CD4-positive, alpha-beta T cell treated with Interleukin-17A for 4 hours (primary cell): ENCODE data around the gene PTEN.

ENCODE experiments used
- DNase-seq: peaks from one replicate; pipeline ENCODE4 v3.0.0-alpha.2; 2020; ENCODE audit warnings: mixed read lengths

PTEN gene

DNA sequence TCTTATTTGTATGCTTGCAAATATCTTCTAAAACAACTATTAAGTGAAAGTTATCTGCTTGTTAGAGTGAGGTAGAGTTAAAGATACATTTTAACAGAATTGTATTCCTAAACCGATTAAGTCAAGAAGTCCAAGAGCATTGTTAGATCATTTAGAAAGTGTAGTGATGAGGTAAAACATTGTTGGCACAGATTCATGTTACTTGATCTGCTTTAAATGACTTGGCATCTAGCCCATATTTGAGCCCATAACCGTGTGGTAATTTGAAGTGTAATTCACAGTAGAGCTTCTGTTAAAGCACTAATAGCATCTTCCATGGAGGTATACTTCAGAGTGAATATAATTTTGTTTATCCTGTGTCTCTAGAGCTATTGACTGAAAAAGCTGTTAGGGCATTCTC is 62.1 kb downstream of the PTEN start:
- DNase-seq: no peak

DNA sequence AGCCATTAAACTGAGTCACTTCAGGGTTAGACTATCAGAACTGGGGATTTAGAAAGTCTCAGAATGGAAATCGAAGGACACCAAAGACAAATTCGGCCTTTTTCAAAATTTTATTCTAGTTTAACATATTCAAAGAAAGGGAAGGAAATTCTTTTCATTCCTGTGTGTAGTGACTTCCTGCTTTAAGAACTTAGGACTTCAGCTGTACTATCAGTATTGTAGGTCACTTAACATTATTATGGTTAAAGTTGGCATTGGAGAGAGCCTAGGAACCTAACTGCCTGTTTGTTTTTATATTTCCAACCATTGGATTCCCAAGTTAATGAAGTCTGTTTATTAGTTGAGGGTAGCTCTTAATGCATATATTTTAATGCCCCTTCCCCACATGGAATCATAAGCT is 63.7 kb downstream of the PTEN start:
- no peak for DNase-seq

DNA sequence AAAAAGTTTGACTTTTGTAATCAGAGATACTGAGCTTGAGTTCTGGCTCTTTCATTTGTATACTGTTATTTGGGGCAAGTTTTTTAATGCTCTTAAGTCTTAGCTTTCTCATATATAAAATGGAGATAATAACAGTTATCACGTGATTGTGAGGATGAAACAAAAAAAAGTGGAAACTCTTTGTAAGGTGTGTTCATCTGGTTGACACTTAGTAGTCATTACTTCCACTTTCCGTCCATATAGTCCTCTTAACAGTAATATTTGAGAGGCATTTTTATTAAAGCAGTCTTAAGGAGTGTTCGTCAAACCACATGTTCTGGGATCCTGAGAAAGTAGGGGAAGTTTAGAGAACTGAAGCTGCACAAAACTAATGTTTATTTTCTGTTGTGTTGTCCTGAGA is 65.6 kb downstream of the PTEN start:
- no peak for DNase-seq

DNA sequence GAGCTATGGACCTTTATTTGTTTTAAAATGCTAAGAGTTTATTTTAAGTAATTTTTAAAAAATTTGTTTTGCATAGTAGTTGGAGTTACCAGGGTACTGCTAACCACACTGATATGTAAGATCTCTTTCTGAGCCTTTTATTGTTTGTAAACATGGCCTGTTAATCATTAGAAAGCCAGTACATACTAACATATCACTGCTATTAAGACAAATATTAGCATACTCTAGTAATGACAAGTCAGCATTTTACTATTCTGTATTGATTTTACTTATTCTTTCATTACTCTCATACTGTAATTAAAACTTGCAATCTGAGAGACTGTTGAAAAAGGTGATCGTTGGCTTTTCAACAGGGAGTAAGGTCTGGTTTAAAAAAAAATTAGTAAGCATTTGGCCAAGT is 66.7 kb downstream of the PTEN start:
- DNase-seq: no peak

DNA sequence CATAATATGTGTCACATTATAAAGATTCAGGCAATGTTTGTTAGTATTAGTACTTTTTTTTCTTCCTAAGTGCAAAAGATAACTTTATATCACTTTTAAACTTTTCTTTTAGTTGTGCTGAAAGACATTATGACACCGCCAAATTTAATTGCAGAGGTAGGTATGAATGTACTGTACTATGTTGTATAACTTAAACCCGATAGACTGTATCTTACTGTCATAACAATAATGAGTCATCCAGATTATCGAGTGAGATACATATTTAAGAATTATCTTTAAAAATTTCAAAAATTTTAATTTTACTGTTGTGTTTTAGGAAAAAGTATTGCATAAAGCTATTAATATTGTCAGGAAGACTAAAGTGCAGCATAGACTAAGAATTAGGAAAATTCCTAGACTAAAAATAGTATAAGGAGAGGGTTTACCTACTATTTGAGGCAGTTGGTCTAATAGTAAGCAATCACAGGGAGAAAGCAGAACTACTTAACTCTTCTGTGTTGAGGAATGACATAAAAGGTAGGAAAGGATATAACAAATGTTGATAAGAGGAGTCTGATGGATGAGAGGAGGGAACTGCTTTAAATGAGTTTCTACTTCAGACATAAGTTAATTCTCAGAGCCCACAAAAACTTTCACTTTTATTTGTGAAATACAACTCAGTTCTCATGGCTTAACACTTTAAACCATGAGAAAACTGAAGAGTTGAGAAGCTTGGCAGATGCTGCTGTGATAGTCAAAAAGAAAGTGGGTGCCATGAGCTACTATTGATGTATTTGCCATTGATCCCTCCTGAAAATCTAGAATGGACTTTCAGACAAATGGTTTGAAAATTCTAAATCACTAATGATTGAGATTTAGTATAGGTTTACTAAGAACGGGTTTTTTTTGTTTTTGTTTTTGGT is 67.8 kb downstream of the PTEN start:
- no peak for DNase-seq

DNA sequence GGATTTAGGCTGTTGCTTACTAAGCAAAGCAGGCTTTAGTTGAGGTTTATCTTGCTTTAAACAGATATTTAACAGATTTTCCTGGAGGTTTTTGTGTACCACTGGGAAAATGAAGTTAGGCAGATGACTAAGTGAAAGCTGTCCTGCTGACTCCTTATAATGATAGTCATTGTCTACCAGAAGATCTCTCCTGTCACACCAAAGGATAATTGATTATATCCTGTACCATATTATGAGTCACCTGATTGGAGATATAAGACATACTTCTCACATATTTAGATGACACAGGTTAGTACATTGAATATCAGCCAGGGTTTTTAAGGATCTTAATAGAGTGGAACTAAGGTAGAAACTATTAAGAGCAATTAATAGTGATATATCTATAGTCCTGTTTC is 68.4 kb downstream of the PTEN start:
- DNase-seq: no peak

DNA sequence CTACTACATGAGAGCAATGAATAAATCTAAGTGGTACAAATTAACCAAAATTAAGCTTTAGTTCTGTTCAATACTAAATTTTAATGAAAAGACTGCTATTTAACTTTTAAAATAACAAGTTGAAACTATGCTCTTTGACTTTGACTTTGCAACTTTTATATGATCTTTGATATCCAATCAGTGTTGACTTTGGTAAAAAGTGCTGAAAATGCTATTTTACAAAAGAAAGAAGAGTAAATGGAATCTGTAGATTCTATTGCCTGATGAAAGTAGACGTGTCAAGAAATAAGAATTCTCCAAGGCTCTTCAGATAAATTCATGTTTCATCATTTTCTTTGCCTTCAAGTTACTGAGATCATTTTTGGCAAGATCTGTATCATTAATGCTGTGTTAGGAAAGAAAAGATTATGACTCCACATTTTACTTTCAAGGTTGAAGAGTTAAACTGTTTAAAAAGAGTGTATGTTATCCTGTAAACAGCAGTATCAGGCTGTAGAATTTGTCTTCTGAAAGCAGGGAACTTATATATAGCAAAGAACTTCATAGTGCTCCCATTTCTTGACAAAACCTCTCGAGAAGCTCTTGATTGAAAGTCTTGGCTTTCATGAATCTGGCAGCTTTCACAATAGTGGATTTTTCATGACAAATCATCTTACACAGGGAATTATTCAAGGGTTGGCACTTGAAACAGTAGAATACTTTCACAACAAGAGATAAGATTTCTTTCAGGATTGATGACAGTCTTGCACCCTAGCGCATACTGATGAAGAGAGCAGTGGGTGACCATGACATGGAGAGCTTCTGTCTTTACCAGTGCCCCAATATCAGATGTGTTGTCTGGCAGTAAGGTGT is 72.1 kb downstream of the PTEN start:
- DNase-seq: no peak

DNA sequence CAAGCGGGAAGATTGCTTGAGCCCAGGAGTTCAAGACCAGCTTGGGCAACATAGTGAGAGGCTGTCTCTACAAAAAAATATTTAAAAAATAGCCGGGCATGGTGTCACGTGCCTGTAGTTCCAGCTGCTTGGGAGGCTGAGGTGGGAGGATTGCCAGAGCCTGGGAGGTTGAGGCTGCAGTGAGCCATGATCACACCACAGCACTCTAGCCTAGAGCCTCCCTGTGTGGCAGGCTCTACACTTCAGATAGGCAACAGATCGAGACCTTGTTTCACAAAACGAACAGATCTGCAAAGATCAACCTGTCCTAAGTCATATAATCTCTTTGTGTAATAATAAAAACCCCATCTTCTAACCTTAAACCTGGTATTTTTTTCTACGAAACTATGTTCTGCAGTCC is 76.8 kb downstream of the PTEN start:
- DNase-seq: no peak

DNA sequence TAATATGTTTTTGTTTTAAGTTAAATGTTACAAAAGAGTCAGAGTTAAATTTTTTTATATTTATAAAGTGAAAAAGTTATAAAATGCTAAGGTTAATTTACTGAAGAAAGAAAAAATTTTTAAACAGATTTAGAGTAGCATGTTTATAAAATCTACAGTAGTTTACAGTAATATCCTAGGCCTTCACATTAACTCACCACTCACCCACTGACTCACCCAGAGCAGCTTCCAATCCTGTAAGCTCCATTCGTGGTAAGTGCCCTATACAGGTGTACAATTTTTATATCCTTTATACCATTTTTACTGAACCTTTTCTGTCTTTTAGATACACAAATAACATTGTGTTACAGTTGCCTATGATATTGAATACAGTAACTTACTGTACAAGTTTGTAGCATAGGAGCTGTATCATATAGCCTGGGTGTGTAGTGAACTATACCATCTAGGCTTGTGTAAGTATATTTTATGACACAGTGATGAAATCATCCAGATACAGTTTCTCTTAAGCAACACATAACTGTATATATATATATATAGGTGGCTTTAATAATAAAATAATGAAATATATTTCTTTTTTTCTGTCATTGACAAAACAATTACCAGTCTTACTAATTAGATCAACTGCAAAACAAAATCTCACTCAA is 79.6 kb downstream of the PTEN start:
- no peak for DNase-seq

DNA sequence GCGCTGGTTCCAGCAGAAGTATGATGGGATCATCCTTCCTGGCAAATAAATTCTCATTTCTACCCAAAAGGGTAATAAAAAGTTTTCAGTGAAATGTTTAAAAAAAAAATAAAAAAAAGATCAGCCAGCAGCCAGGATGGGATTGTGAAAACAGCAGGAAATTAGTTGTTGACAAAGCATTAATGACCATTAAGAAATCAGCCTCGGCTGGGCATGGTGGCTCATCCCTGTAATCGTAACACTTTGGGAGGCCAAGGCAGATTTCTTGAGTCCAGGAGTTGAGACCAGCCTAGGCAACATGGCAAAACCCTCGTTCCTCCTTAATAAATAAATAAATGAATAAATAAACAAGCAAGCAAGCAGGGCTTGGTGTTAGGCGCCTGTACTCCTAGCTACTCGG is 82.6 kb downstream of the PTEN start:
- no peak for DNase-seq

DNA sequence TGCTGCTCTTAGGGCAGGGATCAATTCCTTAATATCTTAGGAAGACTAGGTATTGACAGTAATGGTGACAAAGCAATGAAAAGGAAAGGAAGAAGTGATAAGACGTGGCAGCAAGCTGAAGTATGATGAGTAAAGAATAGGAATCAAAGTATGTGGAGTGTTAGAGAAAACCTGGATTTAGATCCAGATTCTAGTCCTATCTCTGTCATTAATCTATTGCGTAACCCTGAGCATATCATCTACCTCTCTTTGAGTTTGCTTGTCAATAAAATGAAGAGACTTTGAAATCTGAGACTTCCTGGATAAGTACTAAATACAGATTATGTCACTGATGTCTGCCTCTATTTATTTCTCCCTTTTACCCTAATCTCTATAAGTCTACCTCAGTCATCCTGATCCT is 89.2 kb downstream of the PTEN start:
- DNase-seq: no peak

DNA sequence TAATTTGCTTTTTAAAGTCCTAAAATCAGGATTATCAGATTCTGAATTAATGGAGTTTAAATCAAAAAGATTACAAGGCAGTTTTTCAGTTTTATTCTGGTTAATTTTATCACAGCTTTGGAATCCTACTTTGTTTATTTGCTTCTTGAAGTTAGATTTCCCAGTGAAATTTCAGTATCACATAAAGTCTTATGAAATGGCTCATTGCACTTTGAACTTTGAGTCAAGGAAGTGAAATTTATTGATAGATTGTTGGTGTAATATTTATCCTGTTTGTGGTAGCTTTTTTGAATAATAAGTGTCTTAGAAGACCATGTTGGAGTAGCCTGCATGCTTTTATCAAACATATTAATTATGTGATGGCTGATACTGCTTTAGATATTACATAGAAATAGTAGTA is 92.6 kb downstream of the PTEN start:
- DNase-seq: no peak

DNA sequence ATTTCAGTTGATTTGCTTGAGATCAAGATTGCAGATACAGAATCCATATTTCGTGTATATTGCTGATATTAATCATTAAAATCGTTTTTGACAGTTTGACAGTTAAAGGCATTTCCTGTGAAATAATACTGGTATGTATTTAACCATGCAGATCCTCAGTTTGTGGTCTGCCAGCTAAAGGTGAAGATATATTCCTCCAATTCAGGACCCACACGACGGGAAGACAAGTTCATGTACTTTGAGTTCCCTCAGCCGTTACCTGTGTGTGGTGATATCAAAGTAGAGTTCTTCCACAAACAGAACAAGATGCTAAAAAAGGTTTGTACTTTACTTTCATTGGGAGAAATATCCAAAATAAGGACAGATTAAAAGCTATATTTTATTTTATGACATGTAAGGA is 94.3 kb downstream of the PTEN start:
- no peak for DNase-seq

DNA sequence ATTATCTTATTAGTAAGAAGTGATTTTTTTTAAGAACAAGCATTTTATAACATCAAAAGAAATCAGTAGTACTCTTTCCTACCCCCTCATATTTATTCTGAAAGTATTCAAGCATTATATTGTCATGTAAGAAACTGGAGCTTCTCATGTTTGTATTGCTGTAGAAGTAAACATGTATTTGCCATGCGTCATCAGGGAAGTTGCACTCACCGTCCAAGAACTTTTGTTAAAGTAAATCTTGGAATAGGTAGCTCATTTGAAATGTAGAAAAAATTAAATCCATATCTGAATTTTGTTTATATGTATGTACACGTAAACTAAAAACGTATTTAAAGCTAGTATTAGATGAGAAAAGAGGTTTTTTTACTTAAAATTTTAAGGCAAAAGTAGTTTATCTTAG is 96.8 kb downstream of the PTEN start:
- DNase-seq: no peak

DNA sequence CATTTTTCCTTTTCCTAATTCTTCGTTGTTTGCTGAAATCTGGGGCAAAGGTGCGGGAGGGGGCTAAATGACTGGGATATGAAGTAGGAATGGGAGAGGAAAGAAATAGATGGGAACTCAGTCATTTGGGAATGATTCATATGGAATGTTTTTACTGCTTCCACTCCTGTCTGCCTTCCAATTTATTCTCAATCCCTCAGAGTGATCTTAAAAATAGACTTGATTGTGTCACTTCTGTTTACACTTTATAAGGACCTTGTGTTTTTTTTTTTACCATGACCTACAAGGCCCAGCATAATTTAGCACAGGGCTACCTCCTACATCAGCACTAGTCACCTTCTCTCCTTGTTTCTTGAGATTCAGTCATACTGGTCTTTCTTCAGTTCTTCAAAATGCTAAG is 97.9 kb downstream of the PTEN start:
- no peak for DNase-seq

DNA sequence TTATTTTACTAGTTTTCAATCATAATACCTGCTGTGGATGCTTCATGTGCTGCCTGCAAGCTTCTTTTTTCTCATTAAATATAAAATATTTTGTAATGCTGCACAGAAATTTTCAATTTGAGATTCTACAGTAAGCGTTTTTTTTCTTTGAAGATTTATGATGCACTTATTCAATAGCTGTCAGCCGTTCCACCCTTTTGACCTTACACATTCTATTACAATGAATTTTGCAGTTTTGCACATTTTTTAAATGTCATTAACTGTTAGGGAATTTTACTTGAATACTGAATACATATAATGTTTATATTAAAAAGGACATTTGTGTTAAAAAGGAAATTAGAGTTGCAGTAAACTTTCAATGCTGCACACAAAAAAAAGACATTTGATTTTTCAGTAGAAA is 103.0 kb downstream of the PTEN start:
- no peak for DNase-seq

DNA sequence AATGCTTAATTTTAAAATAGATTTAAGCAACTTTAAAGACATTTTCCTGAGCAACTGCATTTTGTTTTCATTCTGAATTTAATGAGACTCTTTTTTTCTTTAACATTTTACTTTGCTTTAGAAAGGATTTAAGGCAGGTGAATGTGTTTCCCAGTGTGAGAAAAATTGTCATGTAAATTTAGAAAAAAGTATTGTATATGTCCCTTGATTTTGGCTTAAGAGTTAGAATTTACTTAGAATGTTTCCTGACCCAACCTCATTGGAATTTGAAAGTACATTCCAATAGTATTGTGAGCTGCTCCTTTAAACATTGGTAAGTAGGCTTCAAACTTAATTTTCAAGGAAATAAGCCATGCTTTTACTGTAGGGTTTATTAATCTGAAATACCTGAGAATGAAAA is 110.2 kb downstream of the PTEN start:
- DNase-seq: no peak

DNA sequence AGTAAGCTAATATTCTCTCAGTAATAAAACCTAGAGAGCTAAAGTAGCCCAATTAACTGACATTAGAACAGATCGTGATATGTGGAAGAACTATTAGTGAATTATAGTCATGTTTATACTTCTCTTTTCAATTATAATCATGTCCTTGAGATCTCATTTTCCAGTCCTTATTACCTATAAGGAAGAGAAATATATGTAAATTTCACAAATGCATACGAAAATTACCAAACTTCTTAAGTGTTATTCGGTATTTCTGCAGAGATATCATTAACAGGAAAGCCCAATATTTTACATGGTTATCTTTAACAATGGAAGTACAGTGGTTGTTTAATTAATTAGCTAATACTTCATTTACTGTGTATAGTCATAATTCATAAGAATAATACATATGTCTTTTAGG is 110.7 kb downstream of the PTEN start:
- DNase-seq: no peak

DNA sequence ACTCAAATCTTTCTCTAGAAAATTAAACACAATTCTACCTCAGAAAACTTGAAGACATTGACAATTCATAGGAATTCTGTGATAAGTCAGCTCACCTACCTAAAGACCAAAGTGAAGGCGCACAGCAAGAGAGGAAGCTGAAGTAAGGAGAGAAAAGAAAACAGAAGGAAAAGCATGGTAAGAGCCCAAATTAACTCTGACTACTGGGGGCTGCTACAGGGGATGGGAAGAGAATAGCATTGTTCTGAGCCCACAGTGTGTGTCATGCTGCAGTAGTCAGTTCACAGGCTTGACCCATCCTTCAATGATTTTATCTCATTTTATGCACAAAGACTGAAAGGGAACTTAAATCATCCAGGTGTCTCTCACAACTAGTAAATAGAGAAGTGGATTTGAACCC is 111.3 kb downstream of the PTEN start:
- DNase-seq: no peak

DNA sequence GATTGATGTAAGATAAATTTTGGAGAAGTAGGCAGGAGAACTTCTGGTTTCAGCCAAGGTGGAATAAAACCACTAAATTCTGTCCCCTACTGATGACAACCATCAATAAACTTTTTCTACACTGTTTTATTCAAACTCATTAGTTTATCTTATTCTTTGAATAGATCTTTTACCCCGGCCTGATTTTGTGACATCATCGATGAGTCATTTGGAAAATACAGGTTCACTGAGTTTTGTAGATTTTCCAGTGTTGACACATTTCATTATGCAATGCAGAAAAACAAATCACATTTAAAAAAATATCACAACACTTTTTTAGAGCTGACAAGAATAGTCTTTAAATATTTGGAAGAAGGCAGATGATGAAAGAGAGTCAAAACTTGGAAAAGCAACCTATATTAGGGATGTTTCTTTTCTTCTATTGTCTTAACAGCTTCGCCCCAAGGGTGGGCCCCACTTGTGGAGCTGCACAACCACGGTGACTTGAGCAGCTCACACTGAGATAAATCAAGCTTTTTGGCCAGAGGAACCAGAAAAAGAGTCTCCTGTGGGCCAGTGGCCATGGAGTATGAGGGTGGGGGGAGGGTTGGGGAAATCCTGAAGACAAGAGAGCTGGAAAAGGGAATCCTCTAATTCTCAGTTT is 112.8 kb downstream of the PTEN start:
- DNase-seq: no peak

DNA sequence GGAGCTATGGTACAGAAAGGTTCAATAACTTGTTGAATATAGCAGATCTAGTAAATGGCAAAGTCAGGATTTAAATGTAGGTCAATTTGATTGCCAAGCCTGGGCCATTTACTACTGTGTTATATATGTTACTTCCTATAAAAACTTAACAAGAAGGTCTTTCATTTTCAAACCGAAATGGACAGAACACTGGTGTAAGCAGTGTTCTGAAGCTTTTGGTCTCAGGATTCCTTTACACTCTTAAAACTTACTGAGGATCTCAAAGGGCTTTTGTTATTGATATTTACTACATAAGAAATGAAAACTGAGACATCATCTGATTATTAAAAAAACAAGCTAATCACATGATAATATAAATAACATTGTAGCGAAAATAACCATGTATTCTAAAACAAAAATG is 114.7 kb downstream of the PTEN start:
- DNase-seq: no peak

DNA sequence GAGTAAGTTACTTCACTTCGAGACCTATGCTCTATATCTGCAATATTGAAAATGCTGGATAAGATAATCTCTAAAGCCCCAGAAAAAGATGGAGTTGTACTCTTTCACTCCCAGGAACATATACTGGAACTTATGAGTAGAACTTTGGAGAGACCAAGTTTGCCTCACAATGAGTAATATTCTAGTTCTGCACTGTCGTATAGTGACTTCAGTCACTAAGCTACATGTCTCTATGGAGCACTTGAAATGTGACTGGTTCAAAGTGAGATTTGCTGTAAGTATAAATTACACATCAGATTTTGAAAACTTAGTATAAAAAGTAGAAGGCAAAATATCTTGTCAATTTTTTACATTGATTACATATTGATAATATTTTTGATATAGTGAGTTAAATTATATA is 116.4 kb downstream of the PTEN start:
- DNase-seq: no peak

DNA sequence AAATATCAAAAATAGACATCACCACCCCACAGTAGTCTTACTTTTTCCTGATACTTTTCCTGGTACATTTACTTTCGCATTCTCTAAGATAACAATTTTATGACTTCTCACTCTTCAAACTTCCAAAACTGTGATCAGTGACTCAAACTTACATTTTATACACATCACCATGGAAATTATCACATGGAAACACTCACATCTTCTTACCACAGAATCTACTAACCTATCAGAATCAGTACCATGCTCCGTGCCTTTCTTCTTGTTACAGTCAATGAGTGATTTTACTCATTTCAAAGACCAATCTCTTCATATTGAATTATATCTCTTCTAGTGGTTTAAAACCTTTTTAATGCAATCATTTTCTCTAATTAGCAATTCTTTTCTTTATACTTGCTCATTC is 120.3 kb downstream of the PTEN start:
- no peak for DNase-seq
